IMR-90 (cell line): Measurements from ENCODE around the gene NTNG2. TPM values are rescaled to one million over a fixed set of nuclear protein-coding genes. Genes with fewer than 3 reads are reported as not detected.

Experiments
- ATAC-seq: fragments of 200-7000 bp; cut with Tn5 transposase; 2 replicates; pipeline ENCODE4 v1.9.1; 2020; ENCODE audit warnings: low read depth, mild to moderate bottlenecking, moderate library complexity
- BruUV-seq: library from RNA; stranded (reverse); fragments of 400-500 nt; replicated peaks from 2 replicates; lab custom pipeline; 2021; lab: Mats Ljungman, UMichigan
- CTCF ChIA-PET: fragments of 300-600 bp; formaldehyde crosslinking; extraction: SDS; loops from one replicate; lab custom pipeline; 2021; ENCODE audit warnings: antibody characterized with exemption; lab: Yijun Ruan, JAX
- POLR2A ChIA-PET: fragments of 300-600 bp; sonication (Branson Sonifier 250); formaldehyde crosslinking; loops from one replicate; lab custom pipeline; 2022; ENCODE audit warnings: antibody characterized with exemption; ENCODE audit not compliant: unreplicated experiment; lab: Charles Lee
- DNase-seq: peaks from one replicate; pipeline ENCODE4 v3.0.0; 2013
- H2AFZ ChIP-seq: replicated peaks from 2 replicates; pipeline ENCODE3; 2013; ENCODE audit warnings: low read length, mild to moderate bottlenecking; ENCODE audit not compliant: poor library complexity
- H2AK5ac ChIP-seq: 2 replicates; pipeline ENCODE4 v1.6.1; 2013; ENCODE audit warnings: low read depth, low read length, inconsistent platforms
- H2AK9ac ChIP-seq: replicated peaks from 2 replicates; pipeline ENCODE3; 2013; ENCODE audit warnings: mild to moderate bottlenecking, low read depth, low read length, moderate library complexity; ENCODE audit not compliant: poor library complexity
- H2BK120ac ChIP-seq: 2 replicates; pipeline ENCODE4 v1.6.1; 2013; ENCODE audit warnings: low read depth, low read length, inconsistent platforms
- H2BK15ac ChIP-seq: 3 replicates; pipeline ENCODE4 v1.6.1; 2013; ENCODE audit warnings: low read depth, low read length, inconsistent platforms
- H2BK20ac ChIP-seq: 2 replicates; pipeline ENCODE4 v1.6.1; 2013; ENCODE audit warnings: low read depth, mild to moderate bottlenecking, inconsistent platforms, low read length, moderate library complexity
- H2BK5ac ChIP-seq: 2 replicates; pipeline ENCODE4 v1.6.1; 2013; ENCODE audit warnings: mild to moderate bottlenecking, low read depth, low read length, inconsistent platforms; ENCODE audit not compliant: poor library complexity, severe bottlenecking
- H3K14ac ChIP-seq: replicated peaks from 2 replicates; pipeline ENCODE4 v1.6.1; 2013; ENCODE audit warnings: low read depth, low read length, inconsistent platforms
- H3K18ac ChIP-seq: 2 replicates; pipeline ENCODE4 v1.6.1; 2013; ENCODE audit warnings: low read depth, low read length, control low read depth
- H3K23ac ChIP-seq: 2 replicates; pipeline ENCODE4 v1.6.1; 2013; ENCODE audit warnings: low read depth, low read length, inconsistent platforms
- H3K27ac ChIP-seq: 2 replicates; pipeline ENCODE4 v1.5.1; 2013; ENCODE audit warnings: mild to moderate bottlenecking, control low read depth, low read length; ENCODE audit not compliant: insufficient read depth
- H3K27me3 ChIP-seq: 2 replicates; pipeline ENCODE4 v1.6.1; 2013; ENCODE audit warnings: low read length; ENCODE audit not compliant: control insufficient read depth, insufficient read depth
- H3K36me3 ChIP-seq: 2 replicates; pipeline ENCODE4 v1.6.1; 2013; ENCODE audit warnings: low read length, mixed read lengths; ENCODE audit not compliant: control insufficient read depth, insufficient read depth
- H3K4ac ChIP-seq: 2 replicates; pipeline ENCODE4 v1.6.1; 2013; ENCODE audit warnings: low read depth, low read length, inconsistent platforms
- H3K4me1 ChIP-seq: 2 replicates; pipeline ENCODE4 v1.6.1; 2013; ENCODE audit warnings: low read length, mixed read lengths; ENCODE audit not compliant: control insufficient read depth, insufficient read depth
- H3K4me2 ChIP-seq: 2 replicates; pipeline ENCODE4 v1.6.1; 2013; ENCODE audit warnings: low read depth, mild to moderate bottlenecking, control low read depth, low read length, moderate library complexity
- H3K4me3 ChIP-seq: 2 replicates; pipeline ENCODE4 v1.5.1; 2013; ENCODE audit warnings: low read depth, mild to moderate bottlenecking, control low read depth, low read length, moderate library complexity; ENCODE audit not compliant: insufficient read depth
- H3K56ac ChIP-seq: 2 replicates; pipeline ENCODE4 v1.6.1; 2013; ENCODE audit warnings: low read length, inconsistent platforms; ENCODE audit not compliant: insufficient read depth; ENCODE audit errors: extremely low read depth
- H3K79me1 ChIP-seq, 2 experiments: 2 replicates each; pipeline ENCODE4 v1.6.1; 2013; ENCODE audit warnings: low read length in 2 of 2, inconsistent platforms in 1 of 2, low read depth in 1 of 2
- H3K9ac ChIP-seq: 2 replicates; pipeline ENCODE4 v1.6.1; 2013; ENCODE audit warnings: low read depth, low read length, control low read depth
- H3K9me1 ChIP-seq: 2 replicates; pipeline ENCODE4 v1.6.1; 2013; ENCODE audit warnings: low read length, inconsistent platforms; ENCODE audit not compliant: insufficient read depth
- H3K9me3 ChIP-seq: 2 replicates; pipeline ENCODE4 v1.6.1; 2013; ENCODE audit warnings: low read length; ENCODE audit not compliant: control insufficient read depth, insufficient read depth
- H4K20me1 ChIP-seq: 2 replicates; pipeline ENCODE4 v1.6.1; 2013; ENCODE audit warnings: low read length, inconsistent platforms; ENCODE audit not compliant: insufficient read depth
- H4K5ac ChIP-seq: 2 replicates; pipeline ENCODE4 v1.6.1; 2013; ENCODE audit warnings: mild to moderate bottlenecking, low read depth, low read length, control low read depth
- H4K8ac ChIP-seq, 2 experiments: 2 replicates each; pipeline ENCODE4 v1.6.1; 2013; ENCODE audit warnings: low read depth in 2 of 2, low read length in 2 of 2, control low read depth in 1 of 2, inconsistent platforms in 1 of 2
- H4K91ac ChIP-seq: 2 replicates; pipeline ENCODE4 v1.6.1; 2013; ENCODE audit warnings: low read depth, low read length, inconsistent platforms; ENCODE audit not compliant: insufficient read depth
- BHLHE40 ChIP-seq: fragments of 150-350 bp; IDR thresholded peaks from 2 replicates; pipeline ENCODE4 v1.6.1; 2016; ENCODE audit warnings: mild to moderate bottlenecking, low read depth, low read length
- CEBPB ChIP-seq: IDR thresholded peaks from 2 replicates; pipeline ENCODE4 v1.6.1; 2012; ENCODE audit warnings: low read depth, low read length, improper control_type of control experiment
- CHD1 ChIP-seq: IDR thresholded peaks from 2 replicates; pipeline ENCODE4 v1.6.1; 2012; ENCODE audit warnings: low read depth, low read length, improper control_type of control experiment
- FOS ChIP-seq: fragments of 150-350 bp; IDR thresholded peaks from 2 replicates; pipeline ENCODE4 v1.6.1; 2016; ENCODE audit warnings: low read depth, low read length
- MAFK ChIP-seq: IDR thresholded peaks from 2 replicates; pipeline ENCODE4 v1.6.1; 2012; ENCODE audit warnings: low read depth, low read length, improper control_type of control experiment
- MAZ ChIP-seq: IDR thresholded peaks from 2 replicates; pipeline ENCODE4 v1.6.1; 2012; ENCODE audit warnings: low read depth, mild to moderate bottlenecking, low read length, improper control_type of control experiment, moderate library complexity, borderline replicate concordance
- MXI1 ChIP-seq: IDR thresholded peaks from 2 replicates; pipeline ENCODE4 v1.6.1; 2012; ENCODE audit warnings: low read depth, mild to moderate bottlenecking, low read length, moderate library complexity, borderline replicate concordance
- NFE2L2 ChIP-seq: fragments of 150-350 bp; IDR thresholded peaks from 2 replicates; pipeline ENCODE4 v1.6.1; 2016; ENCODE audit warnings: low read depth, mild to moderate bottlenecking, low read length
- RAD21 ChIP-seq: IDR thresholded peaks from 2 replicates; pipeline ENCODE4 v1.6.1; 2012; ENCODE audit warnings: low read length, improper control_type of control experiment
- RCOR1 ChIP-seq: IDR thresholded peaks from 2 replicates; pipeline ENCODE4 v1.6.1; 2012; ENCODE audit warnings: mild to moderate bottlenecking, low read length, improper control_type of control experiment; ENCODE audit not compliant: insufficient replicate concordance
- RFX5 ChIP-seq: IDR thresholded peaks from 2 replicates; pipeline ENCODE4 v1.8.0; 2012; ENCODE audit warnings: low read depth, mild to moderate bottlenecking, low read length, moderate library complexity
- SMC3 ChIP-seq: fragments of 150-350 bp; IDR thresholded peaks from 2 replicates; pipeline ENCODE4 v1.6.1; 2016; ENCODE audit warnings: low read depth, mild to moderate bottlenecking, antibody characterized with exemption, low read length, moderate library complexity
- WGBS, 2 experiments: methylation state at CpG; one replicate each; pipeline versions ENCODE4 v1.1.5 to v1.1.7; 2013; ENCODE audit warnings: missing lambda C conversion rate in 2 of 2; ENCODE audit not compliant: insufficient read length in 1 of 2; ENCODE audit errors: extremely low coverage in 2 of 2; 5-methylcytosine and 5-hydroxymethylcytosine counted together
- dilution Hi-C: fragments of 300-500 bp; cut with HindIII; formaldehyde crosslinking; loops from one replicate; pipeline ENCODE4 v1.14.3; 2018; ENCODE audit warnings: low sequenced_read_pairs; ENCODE audit not compliant: unreplicated experiment
- in situ Hi-C: fragments of 300-500 bp; cut with MboI; formaldehyde crosslinking; loops from 3 replicates; pipeline ENCODE4 v1.14.3; 2019; ENCODE audit warnings: low sequenced_read_pairs, inconsistent platforms, mixed read lengths
- intact Hi-C: fragments of 100-400 bp; cut with micrococcal nuclease; formaldehyde crosslinking; loops from 2 replicates; pipeline ENCODE4 v1.10.0; 2022
- polyA plus RNA-seq, 3 experiments: library from polyadenylated mRNA; depleted of rRNA; stranded (reverse); fragments of >200 nt; gene quantifications; 2 replicates each; pipeline ENCODE4 v1.2.3, GENCODE V29; 2012; ENCODE audit warnings: low replicate concordance in 1 of 3
- total RNA-seq: library from RNA; depleted of rRNA; stranded (reverse); fragments of >200 nt; gene quantifications from 2 replicates; pipeline ENCODE4 v1.2.3, GENCODE V29; 2012
- TF ChIP-seq, protein P1 (sequence below): fragments of 150-350 bp; IDR thresholded peaks from 2 replicates; pipeline ENCODE4 v1.6.1; 2016; ENCODE audit warnings: low read depth, mild to moderate bottlenecking, low read length, moderate library complexity, borderline replicate concordance

The NTNG2 gene
- total and polyA plus RNA-seq, 2 of the 4 experiments (the other 2 are of a cell fraction) = 0.54 to 0.84 TPM

DNA sequence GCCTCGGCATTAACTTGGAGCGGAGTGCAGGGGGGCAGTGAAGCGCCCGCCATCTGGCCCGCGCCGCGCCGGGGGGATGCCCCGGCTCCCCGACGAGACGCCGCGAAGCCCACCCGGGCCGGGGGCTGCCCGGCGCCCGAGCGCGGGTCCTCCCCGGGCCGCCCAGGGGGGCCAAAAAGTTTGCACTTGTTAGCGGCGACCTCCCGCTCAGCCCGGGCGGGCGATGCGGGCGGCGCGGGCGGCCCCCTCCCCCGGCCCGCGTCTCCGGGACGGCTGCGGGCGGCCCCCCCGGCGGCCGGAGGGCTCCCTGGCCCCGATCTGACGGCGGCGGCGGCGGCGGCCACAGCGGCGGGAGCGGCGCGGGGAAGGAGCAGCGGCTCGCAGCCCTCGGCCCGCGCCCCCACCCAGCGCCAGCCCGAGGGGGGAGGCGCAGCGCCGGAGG lies at the start of gene NTNG2 (continued):
- no peak for TF ChIP-seq FOS

DNA sequence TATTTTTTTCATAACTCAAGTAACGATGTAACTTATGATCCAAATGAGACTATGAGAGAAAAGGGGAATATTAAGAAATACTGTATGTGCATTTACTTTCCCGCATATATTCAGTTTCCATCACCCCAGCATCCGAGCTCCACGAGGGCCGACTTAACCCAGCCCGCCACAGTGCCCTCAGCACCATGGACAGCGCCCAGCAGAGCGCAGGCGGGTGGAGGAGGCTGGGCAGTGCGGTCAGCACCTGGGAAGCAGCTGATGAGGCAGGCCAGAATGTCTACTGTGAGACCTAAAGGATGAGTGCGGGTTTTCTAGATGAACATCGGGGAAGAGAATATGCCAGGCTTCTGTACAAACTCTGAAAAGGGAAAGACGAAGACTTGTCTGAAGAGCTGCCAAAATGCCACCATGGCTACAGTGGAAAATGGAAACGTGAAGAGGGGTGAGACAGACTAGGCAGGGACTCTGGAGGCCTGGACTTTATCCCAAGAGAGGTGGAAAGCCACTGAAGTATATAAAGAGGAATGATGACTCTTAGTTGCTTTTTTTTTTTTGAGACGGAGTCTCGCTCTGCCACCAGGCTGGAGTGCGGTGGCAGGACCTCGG lies 47.7 kb upstream of the NTNG2 start:
- CTCF ChIA-PET = interaction anchor here (1.0 kb wide), 1 partner anchor 15 kb away, joined by 3 read pairs; no protein-coding TSS in a partner anchor
- dilution Hi-C loops (no loop called here), in situ Hi-C loops (no loop called here), intact Hi-C loops (loop anchor here (10.0 kb wide), 1 partner anchor 339 kb away; no protein-coding TSS in a partner anchor)
- TF ChIP-seq CHD1 = no peak
- TF ChIP-seq SMC3 = no peak
- TF ChIP-seq, protein P1, sequence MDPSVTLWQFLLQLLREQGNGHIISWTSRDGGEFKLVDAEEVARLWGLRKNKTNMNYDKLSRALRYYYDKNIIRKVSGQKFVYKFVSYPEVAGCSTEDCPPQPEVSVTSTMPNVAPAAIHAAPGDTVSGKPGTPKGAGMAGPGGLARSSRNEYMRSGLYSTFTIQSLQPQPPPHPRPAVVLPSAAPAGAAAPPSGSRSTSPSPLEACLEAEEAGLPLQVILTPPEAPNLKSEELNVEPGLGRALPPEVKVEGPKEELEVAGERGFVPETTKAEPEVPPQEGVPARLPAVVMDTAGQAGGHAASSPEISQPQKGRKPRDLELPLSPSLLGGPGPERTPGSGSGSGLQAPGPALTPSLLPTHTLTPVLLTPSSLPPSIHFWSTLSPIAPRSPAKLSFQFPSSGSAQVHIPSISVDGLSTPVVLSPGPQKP = no peak
- TF ChIP-seq MXI1 = peak; percentile 68; the same call in 1 of the 2 replicates
- peak; percentile 33 for TF ChIP-seq RAD21
- TF ChIP-seq MAZ = peak; percentile 56; the same call in 1 of the 2 replicates
- no peak for TF ChIP-seq MAFK
- TF ChIP-seq BHLHE40 = no peak
- no peak for TF ChIP-seq NFE2L2
- no peak for TF ChIP-seq RFX5
- TF ChIP-seq FOS = no peak
- TF ChIP-seq RCOR1 = peak; percentile 77
- no peak for TF ChIP-seq CEBPB
- Histone ChIP-seq H3K27ac (no peak overlapping the region), H2BK15ac (no peak overlapping the region), H3K9me3 (no peaks in the 10 kb centered on the region), H4K8ac (no peak overlapping the region), H3K23ac (no peak overlapping the region), H4K20me1 (no peaks in the 10 kb centered on the region), H4K5ac (no peak overlapping the region), H3K9me1 (no peaks in the 10 kb centered on the region), H3K4me2 (no peak overlapping the region), H3K79me1 (no peaks in the 10 kb centered on the region), H3K18ac (no peak overlapping the region), H3K4me1 (no peaks in the 10 kb centered on the region), H2AFZ (peak overlapping the region; percentile 9), H2BK120ac (no peak overlapping the region), H4K91ac (no peak overlapping the region), H3K4me3 (no peak overlapping the region), H2AK9ac (peak overlapping the region; percentile 55), H3K4ac (no peak overlapping the region), H2BK5ac (no peak overlapping the region), H2AK5ac (no peak overlapping the region), H3K27me3 (peaks cover 24% of the 10 kb centered on the region), H3K56ac (no peak overlapping the region), H3K9ac (no peak overlapping the region), H3K14ac (no peak overlapping the region), H2BK20ac (no peak overlapping the region), H3K36me3 (no peaks in the 10 kb centered on the region)
- WGBS, 2 experiments = 6% methylated on average over 8 of the region's 18 CpGs; no CpG with 5 or more reads in 1 of the 2 experiments
- POLR2A ChIA-PET = no interaction called here
- peak; percentile 60 for DNase-seq
- ATAC-seq = peak; percentile 99
- BruUV-seq = no TSS peak
